Measurements from ENCODE around the gene CHST4. TPM values are rescaled to one million over a fixed set of nuclear protein-coding genes. Genes with fewer than 3 reads are reported as not detected.

The CHST4 gene
- total and polyA plus RNA-seq, 2 of the 4 experiments (the other 2 are of a cell fraction), result not detected

DNA sequence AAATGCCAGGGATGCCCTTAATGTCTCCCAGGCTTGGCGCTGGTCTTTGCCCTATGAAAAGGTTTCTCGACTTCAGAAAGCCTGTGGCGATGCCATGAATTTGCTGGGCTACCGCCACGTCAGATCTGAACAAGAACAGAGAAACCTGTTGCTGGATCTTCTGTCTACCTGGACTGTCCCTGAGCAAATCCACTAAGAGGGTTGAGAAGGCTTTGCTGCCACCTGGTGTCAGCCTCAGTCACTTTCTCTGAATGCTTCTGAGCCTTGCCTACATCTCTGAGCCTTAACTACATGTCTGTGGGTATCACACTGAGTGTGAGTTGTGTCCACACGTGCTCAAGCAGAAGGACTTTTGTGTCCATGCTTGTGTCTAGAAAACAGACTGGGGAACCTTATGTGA, 11.4 kb downstream of the CHST4 start:
- no peaks in the 10 kb centered on the region for H3K4me1 ChIP-seq (ENCODE audit: control insufficient read depth, insufficient read depth, low read length)
- ATAC-seq (ENCODE audit: low read depth), result peak; percentile 87
- no peak overlapping the region for H3K27ac ChIP-seq (ENCODE audit: insufficient read depth, low read length)
- H4K91ac ChIP-seq (ENCODE audit: insufficient read depth, low read depth, low read length), result no peak overlapping the region
- H3K79me1 ChIP-seq (ENCODE audit: low read depth in 1 of 2, low read length in 2 of 2), result no peaks in the 10 kb centered on the region
- H2BK120ac ChIP-seq (ENCODE audit: low read depth, low read length), result no peak overlapping the region
- no peak for TF ChIP-seq NFE2L2 (IDR thresholded peaks at IDR 0.05; ENCODE audit: low read depth, low read length)
- TF ChIP-seq, protein P1, sequence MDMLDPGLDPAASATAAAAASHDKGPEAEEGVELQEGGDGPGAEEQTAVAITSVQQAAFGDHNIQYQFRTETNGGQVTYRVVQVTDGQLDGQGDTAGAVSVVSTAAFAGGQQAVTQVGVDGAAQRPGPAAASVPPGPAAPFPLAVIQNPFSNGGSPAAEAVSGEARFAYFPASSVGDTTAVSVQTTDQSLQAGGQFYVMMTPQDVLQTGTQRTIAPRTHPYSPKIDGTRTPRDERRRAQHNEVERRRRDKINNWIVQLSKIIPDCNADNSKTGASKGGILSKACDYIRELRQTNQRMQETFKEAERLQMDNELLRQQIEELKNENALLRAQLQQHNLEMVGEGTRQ (IDR thresholded peaks at IDR 0.05; ENCODE audit: low read depth, low read length), result no peak
- TF ChIP-seq POLR2A (IDR thresholded peaks at IDR 0.05; ENCODE audit: low read depth, low read length), result no peak
- TF ChIP-seq RAD21 (IDR thresholded peaks at IDR 0.05; ENCODE audit: low read length), result peak; percentile 50
- TF ChIP-seq SMC3 (IDR thresholded peaks at IDR 0.05; ENCODE audit: low read depth, low read length), result peak; percentile 32; the same call in 1 of the 2 replicates
- no peak for TF ChIP-seq MAFK (IDR thresholded peaks at IDR 0.05; ENCODE audit: low read depth, low read length)
- TF ChIP-seq CEBPB (IDR thresholded peaks at IDR 0.05; ENCODE audit: low read depth, low read length), result no peak
- TF ChIP-seq, protein P2, sequence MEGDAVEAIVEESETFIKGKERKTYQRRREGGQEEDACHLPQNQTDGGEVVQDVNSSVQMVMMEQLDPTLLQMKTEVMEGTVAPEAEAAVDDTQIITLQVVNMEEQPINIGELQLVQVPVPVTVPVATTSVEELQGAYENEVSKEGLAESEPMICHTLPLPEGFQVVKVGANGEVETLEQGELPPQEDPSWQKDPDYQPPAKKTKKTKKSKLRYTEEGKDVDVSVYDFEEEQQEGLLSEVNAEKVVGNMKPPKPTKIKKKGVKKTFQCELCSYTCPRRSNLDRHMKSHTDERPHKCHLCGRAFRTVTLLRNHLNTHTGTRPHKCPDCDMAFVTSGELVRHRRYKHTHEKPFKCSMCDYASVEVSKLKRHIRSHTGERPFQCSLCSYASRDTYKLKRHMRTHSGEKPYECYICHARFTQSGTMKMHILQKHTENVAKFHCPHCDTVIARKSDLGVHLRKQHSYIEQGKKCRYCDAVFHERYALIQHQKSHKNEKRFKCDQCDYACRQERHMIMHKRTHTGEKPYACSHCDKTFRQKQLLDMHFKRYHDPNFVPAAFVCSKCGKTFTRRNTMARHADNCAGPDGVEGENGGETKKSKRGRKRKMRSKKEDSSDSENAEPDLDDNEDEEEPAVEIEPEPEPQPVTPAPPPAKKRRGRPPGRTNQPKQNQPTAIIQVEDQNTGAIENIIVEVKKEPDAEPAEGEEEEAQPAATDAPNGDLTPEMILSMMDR (conservative IDR thresholded peaks at IDR 0.05; ENCODE audit: low read depth, low read length), result peak; percentile 49
- TF ChIP-seq RCOR1 (IDR thresholded peaks at IDR 0.05; ENCODE audit: insufficient replicate concordance, low read length), result no peak
- TF ChIP-seq FOS (IDR thresholded peaks at IDR 0.05; ENCODE audit: low read depth, low read length), result no peak
- H4K20me1 ChIP-seq (ENCODE audit: insufficient read depth, low read length), result no peaks in the 10 kb centered on the region
- no peaks in the 10 kb centered on the region for H3K27me3 ChIP-seq (ENCODE audit: control insufficient read depth, insufficient read depth, low read length)
- no peak overlapping the region for H4K5ac ChIP-seq (ENCODE audit: low read depth, low read length)
- no peaks in the 10 kb centered on the region for H3K36me3 ChIP-seq (ENCODE audit: control insufficient read depth, insufficient read depth, low read length)
- no peak overlapping the region for H3K23ac ChIP-seq (ENCODE audit: low read depth, low read length)
- H3K14ac ChIP-seq (replicated peaks; ENCODE audit: low read depth, low read length), result no peak overlapping the region
- no peak overlapping the region for H3K4me3 ChIP-seq (ENCODE audit: insufficient read depth, low read depth, low read length)
- H3K9ac ChIP-seq (ENCODE audit: low read depth, low read length), result no peak overlapping the region
- no peaks in the 10 kb centered on the region for H3K9me3 ChIP-seq (ENCODE audit: control insufficient read depth, insufficient read depth, low read length)
- H3K4me2 ChIP-seq (ENCODE audit: low read depth, low read length), result no peak overlapping the region
- no peak overlapping the region for H4K8ac ChIP-seq (ENCODE audit: low read depth in 2 of 2, low read length in 2 of 2)
- H3K4ac ChIP-seq (ENCODE audit: low read depth, low read length), result no peak overlapping the region
- no peaks in the 10 kb centered on the region for H3K9me1 ChIP-seq (ENCODE audit: insufficient read depth, low read length)
- intact Hi-C loops (cut with micrococcal nuclease) (loop anchor here (1.0 kb wide), 1 partner anchor 125 kb away; no protein-coding TSS in a partner anchor), in situ Hi-C loops (cut with MboI; ENCODE audit: low sequenced_read_pairs) (no loop called here), dilution Hi-C loops (cut with HindIII; ENCODE audit: low sequenced_read_pairs, unreplicated experiment) (no loop called here)
- no peak overlapping the region for H2AK5ac ChIP-seq (ENCODE audit: low read depth, low read length)
- peak overlapping the region; percentile 46 for H2AFZ ChIP-seq (replicated peaks; ENCODE audit: low read length, poor library complexity)
- H3K18ac ChIP-seq (ENCODE audit: low read depth, low read length), result no peak overlapping the region
- POLR2A ChIA-PET (ENCODE audit: unreplicated experiment), result no interaction called here
- no peak overlapping the region for H2BK15ac ChIP-seq (ENCODE audit: low read depth, low read length)
- BruUV-seq (replicated peaks), result no TSS peak
- no peak overlapping the region for H3K56ac ChIP-seq (ENCODE audit: extremely low read depth, insufficient read depth, low read length)
- no peak overlapping the region for H2AK9ac ChIP-seq (replicated peaks; ENCODE audit: low read depth, low read length, poor library complexity)
- H2BK5ac ChIP-seq (ENCODE audit: low read depth, low read length, poor library complexity, severe bottlenecking), result no peak overlapping the region
- DNase-seq, result peak; percentile 41
- WGBS, 2 experiments (ENCODE audit: extremely low coverage in 2 of 2, insufficient read length in 1 of 2), result 26% methylated on average over 3 of the region's 6 CpGs; no CpG with 5 or more reads in 1 of the 2 experiments
- no peak overlapping the region for H2BK20ac ChIP-seq (ENCODE audit: low read depth, low read length)
- CTCF ChIA-PET, result interaction anchor here (1.0 kb wide), 1 partner anchor 74 kb away, joined by 3 read pairs; no protein-coding TSS in a partner anchor

Data from IMR-90 (cell line).